Kidney capillary endothelial cell (primary cell): ENCODE measurements around the gene GALNT7.

Source experiments
- DNase-seq: peaks from one replicate; pipeline ENCODE4 v3.0.0-alpha.2; 2018; ENCODE audit warnings: low spot score

The GALNT7 gene

DNA sequence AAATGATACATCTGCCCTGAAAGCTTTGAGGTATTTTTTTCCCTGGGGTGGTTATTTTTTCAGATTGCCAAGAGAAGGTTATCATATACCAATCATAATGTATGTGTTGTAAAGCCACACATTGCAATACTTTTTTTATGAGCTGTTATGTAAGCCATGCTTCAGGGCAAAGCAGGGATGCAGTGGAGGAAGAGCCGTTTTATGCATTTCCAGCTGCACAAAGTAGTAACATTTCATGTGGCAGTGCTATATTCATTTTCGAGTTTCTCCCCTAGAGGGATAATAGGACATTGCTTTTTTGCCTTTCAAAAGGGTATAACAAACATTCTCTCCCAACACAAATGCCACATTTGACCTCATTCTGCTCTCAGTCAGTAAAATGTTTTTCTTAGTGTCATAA lies 68.5 kb downstream of the GALNT7 start:
- DNase-seq, result no peak

DNA sequence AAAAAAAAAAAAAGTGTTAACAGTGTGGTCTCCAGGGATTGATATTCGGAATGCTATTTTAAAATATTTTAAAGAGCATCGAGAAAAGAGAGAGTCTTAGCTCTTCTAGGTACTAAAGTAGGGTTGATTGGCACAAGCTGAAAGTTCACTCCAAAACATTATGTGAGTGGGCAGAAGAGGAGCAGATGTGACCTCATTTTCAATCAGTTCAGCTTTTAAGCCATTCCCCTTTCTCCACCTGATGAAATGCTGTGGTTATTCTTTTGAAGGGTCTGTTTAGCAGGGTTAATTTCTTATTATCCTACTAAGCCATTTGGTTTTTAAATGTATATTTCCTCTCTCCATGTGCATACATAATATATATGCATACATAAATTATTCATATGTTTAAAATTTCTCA lies 69.2 kb downstream of the GALNT7 start:
- DNase-seq, result no peak

DNA sequence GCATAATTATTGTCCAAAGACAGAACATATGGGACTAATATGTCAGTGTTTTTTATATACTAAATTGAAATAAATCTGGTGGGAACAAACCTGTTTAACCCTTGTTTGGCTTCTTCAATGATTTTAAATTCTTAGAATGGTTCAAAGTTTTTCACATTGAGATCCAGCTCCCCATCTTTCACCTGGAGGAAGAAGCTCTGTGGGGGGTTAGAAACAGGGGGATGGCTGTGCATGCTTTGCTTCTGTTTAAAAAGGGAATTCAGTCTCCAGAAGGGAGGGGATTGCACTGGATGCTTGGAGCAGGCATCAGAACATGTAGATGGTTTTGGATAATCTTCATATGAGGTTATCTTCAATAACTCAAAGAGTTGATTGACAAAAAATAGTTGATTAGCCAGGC lies 72.1 kb downstream of the GALNT7 start:
- DNase-seq, result no peak

DNA sequence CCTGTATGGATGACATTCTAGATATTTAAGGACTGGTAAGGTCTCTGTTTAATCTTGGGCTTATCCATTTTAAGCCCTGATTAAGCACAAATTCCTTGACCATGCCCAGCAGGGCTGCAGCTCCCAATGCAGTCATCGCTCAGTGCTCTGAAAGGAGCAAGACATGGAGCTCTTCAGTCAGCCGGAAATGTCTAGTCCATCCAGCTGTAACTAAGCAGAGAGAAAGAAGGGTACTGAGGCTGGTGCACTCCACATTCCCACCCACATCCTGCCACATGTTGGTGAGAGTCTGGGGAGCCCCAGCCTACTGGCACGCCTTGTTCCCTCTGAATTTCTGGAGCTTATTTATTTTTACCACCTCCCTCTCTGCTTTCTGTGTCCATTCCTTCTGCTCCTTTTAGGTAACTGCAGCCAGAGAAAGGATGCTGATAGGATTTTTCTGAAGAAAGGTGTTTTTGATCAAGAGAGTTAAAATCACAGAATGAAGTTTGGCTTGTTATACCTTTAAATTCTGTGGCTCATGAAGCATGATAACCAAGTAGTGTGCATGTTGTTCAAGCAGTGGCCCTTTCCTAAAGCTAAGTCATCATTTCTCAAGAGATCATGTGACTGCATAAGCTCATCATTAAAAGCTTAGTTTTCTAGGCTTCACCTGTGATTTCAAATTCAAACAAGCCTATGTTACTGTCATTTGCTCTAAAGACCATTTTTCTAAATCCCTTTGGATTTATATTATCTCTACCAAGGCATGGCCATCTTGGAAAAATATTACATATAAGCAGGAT lies 74.0 kb downstream of the GALNT7 start:
- DNase-seq, result no peak

DNA sequence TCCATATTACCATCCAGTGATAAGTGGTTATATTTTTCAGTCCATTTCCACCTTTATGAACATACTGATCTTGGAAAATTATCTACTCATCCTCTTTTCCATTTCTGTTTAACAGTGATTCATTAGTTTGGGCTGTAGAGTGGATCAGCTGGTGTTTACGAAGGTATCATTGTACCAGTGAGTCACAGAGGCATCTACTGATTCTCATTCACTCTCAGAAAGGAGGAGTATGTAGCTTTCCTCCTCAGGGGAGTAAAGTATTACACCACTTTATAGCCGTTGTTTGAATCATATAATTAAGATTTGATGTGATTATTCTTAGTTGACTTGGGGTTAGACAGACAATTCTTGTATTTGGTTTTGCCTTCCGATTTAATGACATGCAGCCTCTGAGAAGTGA lies 74.7 kb downstream of the GALNT7 start:
- no peak for DNase-seq

DNA sequence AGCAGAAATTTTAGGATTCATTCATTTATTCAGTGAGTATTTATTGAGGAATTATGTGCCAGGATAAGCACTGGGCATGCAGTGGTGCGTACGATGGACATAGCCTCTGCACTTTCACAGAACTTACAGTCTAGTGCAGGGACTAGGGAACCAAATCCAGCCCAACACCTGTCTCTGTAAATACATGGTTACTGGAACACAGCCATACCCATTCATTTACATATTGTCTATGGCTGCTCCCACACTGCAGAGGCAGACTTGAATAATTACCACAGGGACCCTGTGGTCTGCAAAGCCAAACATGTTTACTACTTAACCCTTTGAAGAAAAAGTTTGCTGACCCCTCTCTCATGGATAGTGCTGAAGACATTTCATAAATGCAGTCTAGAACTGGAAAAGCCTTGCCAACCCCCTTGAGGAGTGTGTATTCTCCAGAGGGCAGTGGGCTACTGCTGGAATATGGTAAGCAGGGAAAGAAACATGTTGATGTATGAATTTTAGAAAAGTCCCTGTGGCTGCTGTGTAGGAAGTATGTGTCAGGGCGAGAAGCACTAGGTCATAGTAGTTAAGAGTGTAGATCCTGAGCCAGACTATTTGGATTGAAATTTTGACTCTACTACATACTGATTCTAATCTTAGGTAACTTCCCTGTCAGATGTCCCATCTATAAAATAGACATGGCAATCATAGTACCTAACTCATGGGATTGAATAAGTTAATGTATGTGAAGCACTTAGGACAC lies 75.5 kb downstream of the GALNT7 start:
- no peak for DNase-seq

DNA sequence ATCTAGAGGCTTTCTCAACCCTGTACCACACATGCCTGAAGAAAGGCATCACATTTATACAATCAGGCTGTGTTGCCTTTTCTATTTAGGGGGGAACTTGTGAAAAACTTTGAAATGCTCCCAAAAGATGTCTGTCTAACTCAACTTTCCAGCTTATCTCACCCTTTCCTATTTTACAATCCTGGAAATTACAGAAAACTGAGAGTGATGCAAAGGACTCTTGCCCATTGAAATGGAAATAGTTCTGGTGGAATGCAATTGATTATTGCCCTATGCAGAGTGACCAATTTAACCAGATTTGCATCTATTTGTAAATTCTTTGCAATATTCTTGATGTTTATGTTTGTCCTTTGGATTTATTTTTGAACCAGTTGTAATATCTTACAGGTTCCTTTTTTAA lies 77.3 kb downstream of the GALNT7 start:
- no peak for DNase-seq

DNA sequence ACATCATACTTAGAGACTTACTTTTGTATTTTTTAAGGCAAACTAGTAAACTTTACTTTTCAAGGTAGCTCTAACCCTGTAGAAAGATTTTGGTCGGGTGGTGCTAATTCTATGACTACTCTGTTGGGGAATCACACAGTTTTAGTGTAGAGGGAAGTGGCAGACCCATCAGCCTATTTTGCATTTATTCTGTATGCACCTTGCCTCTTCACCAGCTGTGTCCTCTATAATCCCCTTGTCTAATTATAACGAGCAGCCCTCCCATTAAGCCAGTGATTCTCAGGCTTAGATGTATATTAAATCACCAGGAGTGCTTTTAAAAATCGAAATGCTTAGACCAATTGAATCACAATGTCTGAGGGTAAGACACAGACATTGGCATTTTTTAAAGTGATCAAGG lies 78.1 kb downstream of the GALNT7 start:
- DNase-seq, result no peak

DNA sequence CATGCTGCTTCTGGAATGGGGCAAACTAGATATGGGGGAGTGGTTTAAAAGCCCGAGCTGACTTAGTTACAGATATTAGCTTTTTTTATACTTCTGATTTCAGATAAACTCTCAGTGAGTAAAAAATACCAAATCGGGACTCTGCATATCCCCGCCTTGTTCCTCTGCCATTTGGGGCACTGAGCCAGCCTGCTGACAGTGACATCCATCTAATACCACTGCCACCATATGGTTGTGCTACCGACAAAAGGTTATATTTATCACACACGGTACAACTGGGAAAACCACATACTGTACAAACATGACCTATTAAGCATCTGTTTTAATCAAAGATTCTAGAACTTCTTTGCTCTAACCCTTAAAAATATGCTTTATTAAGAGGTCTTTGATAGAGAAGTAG lies 78.7 kb downstream of the GALNT7 start:
- no peak for DNase-seq

DNA sequence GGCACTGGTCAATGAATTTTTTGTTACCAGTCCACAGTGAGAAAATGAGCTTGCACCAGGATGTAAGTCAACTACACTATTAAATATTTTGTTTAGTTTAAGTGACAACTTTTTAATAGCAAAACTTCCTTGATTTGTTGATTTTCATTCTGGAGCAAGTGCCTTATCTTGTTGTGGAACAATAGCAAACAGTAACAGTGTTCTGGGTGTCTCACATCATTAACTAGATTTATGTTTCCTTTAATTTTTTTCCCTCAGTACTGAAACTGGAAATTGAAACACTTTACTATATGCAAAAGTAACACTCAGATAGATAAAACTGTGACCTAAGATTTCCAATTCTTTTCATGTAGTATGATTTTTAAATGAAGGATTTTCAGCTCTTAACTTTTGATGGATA lies 80.1 kb downstream of the GALNT7 start:
- no peak for DNase-seq

DNA sequence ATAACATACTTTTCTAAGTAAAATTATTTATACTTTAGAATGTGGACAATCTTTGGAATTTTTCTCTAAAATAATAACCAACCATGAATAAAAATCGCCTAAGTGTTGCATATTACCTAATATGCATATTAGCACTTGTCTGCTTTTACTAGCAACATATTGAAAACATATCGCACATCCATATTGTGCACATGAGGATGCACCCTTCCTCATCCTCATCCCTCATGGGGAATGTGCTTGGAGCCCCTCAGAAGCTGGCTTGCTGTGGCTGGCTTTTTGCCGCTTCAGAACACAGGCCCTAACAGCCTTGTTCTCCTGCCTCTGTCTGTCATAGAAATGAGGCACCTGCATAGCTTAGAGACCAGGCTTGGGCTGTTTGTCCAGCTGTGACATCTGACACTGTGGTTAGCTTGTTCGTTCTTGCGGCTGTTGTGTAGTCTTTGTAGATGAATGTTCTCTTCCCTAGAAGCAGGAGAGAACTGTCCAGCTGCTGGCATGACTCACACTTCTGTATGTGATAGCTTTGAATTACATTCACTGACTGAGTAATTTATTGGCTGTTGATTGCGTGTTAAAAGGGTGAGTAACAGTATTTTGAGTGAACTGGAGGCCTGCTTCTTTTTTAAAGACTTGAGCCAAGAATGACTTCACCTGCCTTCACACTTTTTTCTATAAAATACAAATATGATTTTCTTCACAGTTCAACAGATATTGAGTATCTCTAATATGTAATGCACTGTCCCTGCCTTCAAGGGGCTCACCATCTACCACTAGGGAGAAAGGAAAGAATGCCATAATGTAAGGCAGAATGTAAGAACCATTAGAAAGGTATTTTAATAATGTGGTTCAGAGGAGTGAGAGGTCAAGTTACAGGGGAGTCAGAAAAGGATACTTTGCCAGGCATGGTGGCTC lies 83.7 kb downstream of the GALNT7 start:
- DNase-seq, result peak; percentile 77

DNA sequence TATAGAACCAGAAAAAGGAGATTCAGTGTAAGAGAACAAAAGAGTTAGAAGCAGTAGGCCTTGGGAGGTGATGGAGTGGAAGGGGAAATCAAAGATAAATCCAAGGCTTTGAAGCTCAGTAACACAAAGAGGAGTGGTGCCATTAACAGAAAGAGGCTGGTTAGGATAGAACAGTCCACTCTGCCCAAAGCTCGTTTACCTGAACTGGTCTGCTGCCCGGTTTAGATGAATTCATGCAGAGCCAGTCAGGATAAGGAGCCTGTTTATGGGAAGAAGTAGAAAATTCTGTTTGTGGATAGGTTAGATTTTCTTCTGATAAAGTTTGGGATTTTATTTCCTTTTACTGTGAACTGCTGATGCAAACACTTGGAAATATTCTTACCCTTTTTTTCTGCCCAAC lies 85.0 kb downstream of the GALNT7 start:
- DNase-seq, result no peak

DNA sequence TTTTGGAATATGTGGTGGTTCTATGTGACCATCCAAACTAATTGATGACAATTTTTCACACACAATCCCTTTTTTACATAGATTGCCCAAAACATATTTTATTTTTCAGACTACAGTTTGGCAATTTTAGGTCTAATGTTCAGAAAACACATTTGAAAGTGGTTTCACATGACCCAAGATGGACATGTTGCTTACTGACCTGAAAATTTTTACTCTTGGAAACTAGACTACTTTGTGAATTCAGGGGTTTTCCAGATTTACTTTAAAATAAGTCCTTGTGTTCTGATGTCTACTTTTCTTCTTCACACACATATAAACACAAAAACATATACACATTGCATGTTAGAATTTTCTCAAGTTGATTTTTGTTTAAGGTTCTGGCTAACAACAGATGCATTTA lies 86.0 kb downstream of the GALNT7 start:
- DNase-seq, result no peak

DNA sequence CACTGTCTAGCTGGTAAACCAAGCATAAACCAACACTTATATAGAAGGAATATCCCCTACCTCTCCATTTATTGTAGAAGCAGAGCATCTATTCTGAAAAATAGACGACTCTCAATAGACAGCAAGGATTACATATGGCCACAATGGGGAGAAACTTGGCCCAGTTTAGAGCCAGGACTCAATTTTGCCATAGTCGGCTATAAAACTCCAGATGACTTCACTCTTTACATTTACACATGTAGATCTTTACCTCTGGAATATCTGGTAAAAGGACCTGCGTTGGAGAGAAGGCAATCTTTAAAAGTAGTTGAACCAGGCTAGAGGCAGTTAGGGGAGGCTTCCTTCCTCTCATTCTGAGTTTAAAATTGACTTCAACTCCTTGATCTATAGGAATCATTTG lies 88.2 kb downstream of the GALNT7 start:
- no peak for DNase-seq

DNA sequence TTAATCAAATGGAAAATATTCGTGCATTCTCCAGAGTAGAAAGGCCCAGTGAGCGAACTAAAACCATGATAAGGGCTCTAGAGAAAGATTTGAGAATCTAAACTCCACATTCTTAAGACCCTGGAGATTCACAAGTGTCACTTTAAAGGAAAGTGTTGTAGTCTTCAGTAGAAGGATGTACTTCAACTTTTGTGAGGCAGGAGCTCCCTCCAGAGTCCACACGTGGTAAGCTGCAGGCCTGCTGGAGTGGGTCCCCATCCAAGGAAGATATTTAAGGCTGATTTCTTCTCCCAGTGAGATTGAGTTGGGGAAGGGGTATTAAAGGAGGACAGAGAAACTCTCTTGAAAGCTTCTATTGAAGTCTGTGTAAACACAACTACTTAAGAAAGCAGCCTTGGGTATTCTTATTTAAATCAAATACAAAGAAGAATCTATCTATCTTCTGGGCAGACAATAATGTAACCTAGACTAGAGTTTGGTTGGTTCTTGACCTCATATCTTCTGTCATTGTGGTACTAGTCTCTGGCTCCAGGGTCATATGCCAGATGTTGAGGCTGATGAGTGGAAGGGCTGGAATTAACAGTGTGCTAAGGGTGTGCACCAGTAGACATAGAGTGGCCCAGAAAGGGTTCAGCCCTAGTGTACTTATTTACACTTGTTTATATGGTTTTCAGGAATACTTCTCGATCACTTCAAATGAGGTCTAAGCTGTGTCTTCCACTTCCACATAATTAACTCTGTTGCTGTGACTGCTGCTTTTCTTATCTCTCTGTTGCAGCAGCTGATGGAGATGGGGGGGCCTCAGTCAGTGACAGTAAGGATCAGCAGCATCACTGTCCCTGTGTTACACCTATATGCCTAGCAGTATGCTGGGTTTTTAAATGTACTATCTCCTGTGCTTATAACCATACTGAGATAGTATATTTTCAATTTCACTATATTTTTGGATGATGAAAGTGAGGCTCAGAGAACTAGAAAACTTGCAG lies 89.4 kb downstream of the GALNT7 start:
- peak; percentile 52 for DNase-seq

DNA sequence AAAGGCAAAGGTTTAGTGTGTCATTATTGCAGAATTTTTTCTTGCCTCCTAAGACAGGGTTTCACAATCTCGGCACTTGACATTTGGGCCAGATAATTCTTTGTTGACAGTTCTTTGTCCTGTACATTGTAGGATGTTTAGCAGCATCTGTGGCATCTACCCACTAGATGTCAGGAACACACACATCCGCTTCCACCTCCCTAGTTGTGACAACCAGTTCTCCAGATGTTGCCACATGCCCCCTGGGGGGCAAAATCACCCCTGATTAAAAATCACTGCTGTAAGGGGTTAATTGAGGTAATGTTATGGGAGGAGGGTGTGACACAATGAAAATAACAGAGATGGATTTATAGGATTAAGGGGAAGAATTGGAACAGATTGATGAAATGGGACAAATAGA lies 90.3 kb downstream of the GALNT7 start:
- no peak for DNase-seq

DNA sequence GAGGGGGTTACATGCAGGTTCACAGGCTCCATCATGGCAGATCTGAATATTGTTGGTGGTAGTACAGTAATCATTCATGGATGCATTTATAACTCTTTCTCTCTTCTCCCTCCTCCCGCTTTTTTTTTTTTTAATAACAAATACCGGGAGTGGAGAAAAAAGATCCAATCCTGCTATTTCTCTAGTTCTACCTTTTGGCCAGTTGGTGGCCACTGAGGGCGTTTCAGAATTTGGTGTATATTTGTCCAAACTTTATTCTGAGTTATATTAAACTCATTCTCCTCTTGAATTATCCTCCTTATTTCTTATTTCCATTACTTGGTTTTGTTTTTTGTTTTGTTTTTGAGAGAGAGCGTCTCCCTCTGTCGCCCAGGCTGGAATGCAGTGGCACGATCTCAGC lies 90.7 kb downstream of the GALNT7 start:
- no peak for DNase-seq

DNA sequence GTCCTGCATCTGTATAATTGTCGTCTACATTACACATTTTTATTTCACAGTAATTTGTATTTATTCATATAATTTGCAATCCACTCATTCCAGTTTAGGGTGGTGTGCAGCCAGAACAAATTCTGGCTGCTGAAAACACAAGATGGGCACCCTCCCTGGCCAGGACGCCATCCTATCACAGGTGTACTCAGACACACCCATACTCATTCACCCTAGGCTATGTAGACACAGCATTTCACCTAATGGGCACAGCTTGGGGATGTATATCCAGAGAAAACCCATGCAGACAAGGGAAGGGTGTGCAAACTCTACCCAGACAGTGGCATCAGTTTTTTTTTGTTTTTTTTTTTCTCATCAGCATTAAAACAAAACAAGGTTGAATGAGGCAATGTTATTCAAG lies 92.4 kb downstream of the GALNT7 start:
- no peak for DNase-seq

DNA sequence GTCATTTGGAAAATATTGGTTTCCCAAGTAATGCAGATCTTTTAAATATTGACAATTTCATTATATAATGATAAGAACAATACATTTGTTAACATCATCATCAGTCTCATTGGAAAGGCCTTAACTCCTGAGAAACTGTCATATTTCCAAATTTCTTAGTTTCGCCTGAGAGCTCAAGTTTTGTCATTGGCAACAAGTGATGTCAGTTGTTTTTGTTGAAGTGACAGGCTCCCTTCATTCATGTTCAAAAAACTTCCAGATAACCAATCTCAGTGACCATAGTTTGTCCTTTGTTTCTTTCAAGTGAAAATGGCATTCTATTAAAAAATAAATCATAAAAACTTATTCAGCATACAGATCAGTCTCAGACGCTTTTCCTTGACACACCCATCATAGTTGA lies 93.8 kb downstream of the GALNT7 start:
- no peak for DNase-seq

DNA sequence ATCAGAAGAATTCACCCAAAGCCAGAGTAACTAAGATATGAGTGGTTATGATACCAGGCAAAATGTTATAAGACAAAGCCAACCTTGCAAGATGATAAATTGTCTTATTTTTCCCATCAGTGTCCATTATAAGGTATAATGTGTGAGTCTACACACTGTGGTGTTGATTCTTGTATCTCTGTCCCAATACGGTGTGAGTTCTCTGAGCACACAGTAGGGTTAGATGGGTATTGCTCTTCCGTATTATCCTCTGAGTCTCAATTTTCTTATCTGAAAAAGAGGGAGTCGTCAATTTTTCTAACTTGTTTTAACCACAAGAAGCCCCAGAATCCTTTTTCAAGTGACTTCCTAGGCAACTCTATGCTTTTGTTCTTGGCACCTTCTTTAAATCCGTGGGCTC lies 95.6 kb downstream of the GALNT7 start:
- DNase-seq, result no peak

DNA sequence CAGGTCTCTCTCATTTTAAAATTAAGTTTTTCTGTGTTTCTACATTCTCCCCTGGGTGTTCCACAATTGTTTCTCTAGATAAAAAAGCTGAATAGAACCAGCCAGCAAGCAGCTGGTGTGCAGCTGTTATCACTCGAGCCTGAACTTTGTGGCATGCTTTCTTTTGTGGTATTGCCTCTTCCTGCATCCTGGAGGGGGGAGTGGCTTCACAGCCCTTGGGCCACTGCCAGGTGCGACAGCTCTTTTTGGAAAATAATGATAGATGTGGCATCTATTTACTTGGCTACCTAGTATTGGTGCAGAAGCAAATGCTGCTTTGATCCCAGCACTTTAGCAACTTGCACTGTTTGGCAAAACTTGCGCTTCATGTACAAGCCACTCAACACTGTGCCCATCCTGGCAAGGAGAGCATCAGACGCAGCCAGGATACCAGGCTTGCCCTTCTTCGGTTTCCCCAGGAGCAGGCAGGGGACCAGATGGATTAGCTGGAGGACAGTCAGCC lies 96.1 kb downstream of the GALNT7 start:
- no peak for DNase-seq
